AG09319 (cell line): ENCODE measurements around the gene CHST11.

Experiments used
- DNase-seq: peaks from one replicate; pipeline ENCODE4 v3.0.0-alpha.2; 2010; ENCODE audit warnings: low read depth; ENCODE audit errors: extremely low read depth
- CTCF ChIP-seq: IDR thresholded peaks from 2 replicates; pipeline ENCODE4 v1.5.1; 2011; ENCODE audit warnings: low read depth, mild to moderate bottlenecking, inconsistent platforms, low read length, moderate library complexity

CHST11 gene

GRCh38 chr12:104712477-104712876 is 255.7 kb downstream of the CHST11 start:
- DNase-seq, result no peak
- no peak for TF ChIP-seq CTCF

- DNase-seq, result no peak
- no peak for TF ChIP-seq CTCF
These were observed 256.2 kb downstream of the CHST11 start for GRCh38 chr12:104712968-104713367.

- DNase-seq, result no peak
- TF ChIP-seq CTCF, result no peak
These were observed 256.7 kb downstream of the CHST11 start for GRCh38 chr12:104713444-104713843.

GRCh38 chr12:104714369-104714768 is 257.6 kb downstream of the CHST11 start:
- no peak for DNase-seq
- TF ChIP-seq CTCF, result no peak

- DNase-seq, result no peak
- TF ChIP-seq CTCF, result no peak
These were observed 259.4 kb downstream of the CHST11 start for GRCh38 chr12:104716172-104716571.

GRCh38 chr12:104718304-104718929 is 261.7 kb downstream of the CHST11 start:
- TF ChIP-seq CTCF, result no peak
- no peak for DNase-seq

GRCh38 chr12:104719700-104720338 is 263.1 kb downstream of the CHST11 start:
- DNase-seq, result no peak
- TF ChIP-seq CTCF, result no peak
